GM19397 (cell line): ENCODE data around the gene PGM2.

Experiments used
- ATAC-seq: cut with Tn5 transposase; IDR thresholded peaks from one replicate; pipeline ENCODE4 v1.9.1; 2021; ENCODE audit warnings: mild to moderate bottlenecking, moderate library complexity; ENCODE audit not compliant: unreplicated experiment

Gene PGM2

GRCh38 chr4:37896206-37896860, 69.8 kb downstream of the PGM2 start:
- no peak for ATAC-seq

- ATAC-seq, result no peak
Observed at GRCh38 chr4:37902212-37902611, 75.7 kb downstream of the PGM2 start.

GRCh38 chr4:37902738-37903693, 76.5 kb downstream of the PGM2 start:
- no peak for ATAC-seq

GRCh38 chr4:37903901-37904300, 77.4 kb downstream of the PGM2 start:
- ATAC-seq, result no peak

GRCh38 chr4:37904824-37905223, 78.3 kb downstream of the PGM2 start:
- ATAC-seq, result no peak

- ATAC-seq, result no peak
Observed at GRCh38 chr4:37905533-37906169, 79.2 kb downstream of the PGM2 start.

GRCh38 chr4:37908488-37909331, 82.2 kb downstream of the PGM2 start:
- ATAC-seq, result no peak

- ATAC-seq, result no peak
Observed at GRCh38 chr4:37909332-37910090, 83.0 kb downstream of the PGM2 start.

- no peak for ATAC-seq
Observed at GRCh38 chr4:37910091-37910486, 83.6 kb downstream of the PGM2 start.
